NCI-H1930 (cell line): Measurements from ENCODE around the gene CCT5.
"Not testable (repeated sequence)": the region's sequence is repeated elsewhere in the genome, so short reads cannot be mapped to it uniquely, and the experiment has no call there.

ENCODE experiments used
- DNase-seq, 2 experiments: peaks; one replicate each; lab custom pipeline; 2025; lab: John Stamatoyannopoulos, UW

The CCT5 gene

GRCh38 chr5:10301842-10302610 lies 51.9 kb downstream of the CCT5 start:
- no peak for DNase-seq

DNA sequence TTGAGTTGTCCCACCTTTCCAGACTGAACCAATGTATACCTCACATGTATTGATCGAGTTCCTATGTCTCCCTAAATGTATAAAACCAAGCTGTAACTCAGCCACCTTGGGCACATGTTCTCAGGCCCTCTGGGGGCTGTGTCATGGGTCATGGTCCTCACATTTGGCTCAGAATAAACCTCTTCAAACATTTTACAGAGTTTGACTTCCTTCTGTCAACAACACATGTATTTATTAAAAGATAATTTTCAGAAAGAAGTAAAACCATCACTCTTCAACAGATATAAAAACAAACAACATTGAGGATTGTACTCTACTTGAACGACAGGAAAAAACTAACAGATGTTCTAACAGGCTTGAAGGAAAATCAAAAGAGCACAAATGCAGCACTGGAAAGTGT lies 53.1 kb downstream of the CCT5 start:
- no peak for DNase-seq

DNA sequence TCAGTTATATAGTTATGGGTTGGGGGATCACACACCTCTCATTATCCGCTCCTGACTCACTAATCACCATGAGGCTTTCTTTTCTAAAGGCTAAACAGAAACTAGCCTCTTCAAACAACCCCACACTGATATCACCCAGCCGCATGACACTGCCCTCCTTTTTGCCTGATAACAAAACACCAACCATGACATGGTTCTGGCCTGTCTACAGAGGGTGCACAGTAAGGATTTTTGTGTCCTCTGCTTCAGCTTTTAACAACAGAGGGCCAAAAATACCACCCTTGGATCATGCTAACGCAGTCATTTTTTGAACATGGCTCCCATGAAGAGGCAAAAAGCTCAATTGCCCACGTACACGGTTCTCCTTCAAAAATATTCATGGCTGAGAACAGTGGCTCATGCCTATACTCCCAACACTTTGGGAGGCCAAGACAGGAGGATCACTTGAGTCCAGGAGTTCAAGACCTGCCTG lies 53.7 kb downstream of the CCT5 start:
- DNase-seq = no peak

DNA sequence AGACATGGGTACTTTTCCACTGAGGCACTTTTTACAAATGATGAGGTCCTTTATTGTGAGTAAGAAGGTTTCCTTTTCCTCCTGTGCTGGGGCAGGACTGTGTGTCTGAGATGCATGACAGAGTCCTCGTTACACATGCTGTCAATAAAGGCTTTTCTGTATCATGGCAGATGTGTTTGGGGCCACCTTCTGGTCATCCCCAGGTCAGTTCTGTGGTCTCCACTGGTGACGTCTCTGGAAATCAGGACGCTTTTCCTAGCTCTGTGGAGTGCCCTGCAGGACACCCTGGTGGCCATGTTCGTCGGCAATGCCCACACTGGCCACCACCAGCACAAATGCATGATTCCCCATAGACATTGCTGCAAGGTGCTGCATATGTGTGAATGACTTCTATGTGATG lies 54.9 kb downstream of the CCT5 start:
- no peak for DNase-seq

GRCh38 chr5:10306114-10306513 lies 56.0 kb downstream of the CCT5 start:
- no peak for DNase-seq

GRCh38 chr5:10306806-10307205 lies 56.7 kb downstream of the CCT5 start:
- no peak for DNase-seq

- DNase-seq = peak; percentile 53 to 58
These were observed 57.4 kb downstream of the CCT5 start, which contains the start of gene CMBL for GRCh38 chr5:10307206-10308148. Gene CMBL, minus strand, starts transcription at chr5:10307902. Its CDS starts 17,140 bp downstream, at chr5:10290762.

- no peak for DNase-seq
These were observed 58.8 kb downstream of the CCT5 start for GRCh38 chr5:10308844-10309243.

DNA sequence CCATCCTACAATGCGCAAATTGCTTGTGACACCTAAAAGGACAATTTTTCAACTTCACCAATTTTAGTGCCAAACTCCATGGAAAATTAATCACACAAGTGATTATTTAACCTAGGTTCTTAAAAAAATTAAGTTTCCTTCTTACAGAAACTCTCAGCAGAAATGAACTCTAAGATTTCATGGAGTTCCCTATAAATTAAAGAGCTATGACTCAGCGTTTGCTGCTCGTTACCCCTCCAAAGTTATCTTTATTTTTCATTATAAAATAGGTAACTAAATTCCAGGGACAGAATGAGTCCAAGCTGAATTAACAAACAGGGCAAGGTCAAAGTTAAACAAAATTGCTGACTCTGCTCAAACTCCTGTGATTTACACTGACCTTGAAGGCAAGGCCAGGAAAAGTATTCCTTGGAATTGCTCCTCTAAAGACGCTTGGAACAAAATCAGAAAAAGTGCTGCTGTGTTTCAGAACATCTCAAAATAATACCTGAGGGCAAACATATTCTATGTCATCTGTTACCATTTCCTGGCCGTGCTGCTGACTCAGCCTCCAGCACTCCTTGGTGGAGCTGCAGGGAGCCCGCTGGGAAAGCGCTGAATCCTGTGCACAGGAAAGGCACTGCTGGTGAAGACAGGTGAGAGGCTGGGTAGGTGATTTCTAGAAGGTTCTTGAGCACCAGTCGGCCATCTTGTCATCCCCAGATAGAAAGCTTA lies 60.1 kb downstream of the CCT5 start:
- DNase-seq = no peak

- DNase-seq = not testable (repeated sequence)
These were observed 60.9 kb downstream of the CCT5 start for GRCh38 chr5:10310835-10311570.

- no peak for DNase-seq
These were observed 61.7 kb downstream of the CCT5 start for GRCh38 chr5:10311595-10312425.

GRCh38 chr5:10315201-10315600 lies 65.1 kb downstream of the CCT5 start:
- DNase-seq = no peak
